SIG-M5 treated with dmso at 0.1 percent for 504 hours (cell line): ENCODE measurements around the gene SLC38A1.
"Not testable (repeated sequence)": the region's sequence is repeated elsewhere in the genome, so short reads cannot be mapped to it uniquely, and the experiment has no call there.

Experiments used
- DNase-seq: peaks from one replicate; lab custom pipeline; 2025; ENCODE audit not compliant: unreplicated experiment; lab: John Stamatoyannopoulos, UW

The SLC38A1 gene

DNA sequence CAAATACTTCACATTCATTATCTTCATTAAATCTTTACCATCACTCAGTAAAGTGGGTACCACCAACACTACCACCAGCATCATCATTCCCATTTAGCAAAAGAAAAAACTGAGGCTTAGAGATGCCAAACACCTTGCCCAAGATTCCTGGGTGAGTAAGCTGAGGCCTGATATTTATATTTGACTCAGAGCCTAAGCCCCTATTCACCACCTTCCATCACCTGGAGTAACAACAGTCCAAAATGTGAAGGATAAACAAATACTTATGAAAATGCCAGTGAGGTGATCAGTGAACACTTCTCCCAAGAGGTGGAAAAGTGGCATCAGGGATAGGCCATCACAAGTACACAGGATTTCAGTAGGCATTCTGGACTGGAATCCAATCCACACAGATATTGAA, 3.7 kb downstream of the SLC38A1 start:
- DNase-seq, result no peak

DNA sequence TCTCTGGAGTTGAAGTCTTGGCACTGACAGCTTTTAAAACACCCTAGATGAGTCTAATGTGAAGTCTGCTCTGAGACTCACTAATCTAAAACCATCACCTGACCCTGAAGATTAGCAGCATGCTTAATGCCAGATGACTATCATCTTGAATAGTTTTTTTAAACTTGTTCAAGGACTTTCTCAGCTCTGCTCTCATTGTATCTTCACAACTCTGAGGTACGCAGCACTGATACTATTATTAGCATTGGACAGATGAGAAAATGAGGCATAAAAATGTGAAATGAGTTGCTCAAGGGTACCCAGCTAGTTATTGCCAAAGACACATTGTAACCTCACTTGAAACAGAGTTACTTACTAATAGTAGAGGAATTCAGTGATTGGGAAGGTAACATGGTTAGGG, 4.8 kb downstream of the SLC38A1 start:
- DNase-seq, result no peak

GRCh38 chr12:46263140-46264016, 5.5 kb downstream of the SLC38A1 start:
- DNase-seq, result no peak

DNA sequence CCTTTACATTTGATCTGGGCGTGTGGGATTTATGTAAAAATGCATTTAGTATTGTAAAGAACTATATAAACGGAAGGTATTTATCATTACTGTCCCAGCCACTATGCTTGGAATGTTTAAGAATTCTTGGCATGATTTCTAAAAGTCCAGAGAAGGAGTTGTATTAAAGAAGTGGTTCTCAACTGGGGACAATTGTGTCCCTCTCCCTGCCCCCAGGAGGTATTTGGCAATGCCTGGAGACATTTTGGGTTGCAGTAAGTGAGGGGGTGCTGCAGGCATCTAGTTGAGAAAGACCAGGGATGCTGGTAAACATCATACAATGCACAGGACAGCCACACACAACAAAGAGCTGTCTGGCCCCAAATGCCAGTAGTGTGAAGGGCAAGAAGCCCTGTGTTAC, 7.2 kb downstream of the SLC38A1 start:
- DNase-seq, result no peak

DNA sequence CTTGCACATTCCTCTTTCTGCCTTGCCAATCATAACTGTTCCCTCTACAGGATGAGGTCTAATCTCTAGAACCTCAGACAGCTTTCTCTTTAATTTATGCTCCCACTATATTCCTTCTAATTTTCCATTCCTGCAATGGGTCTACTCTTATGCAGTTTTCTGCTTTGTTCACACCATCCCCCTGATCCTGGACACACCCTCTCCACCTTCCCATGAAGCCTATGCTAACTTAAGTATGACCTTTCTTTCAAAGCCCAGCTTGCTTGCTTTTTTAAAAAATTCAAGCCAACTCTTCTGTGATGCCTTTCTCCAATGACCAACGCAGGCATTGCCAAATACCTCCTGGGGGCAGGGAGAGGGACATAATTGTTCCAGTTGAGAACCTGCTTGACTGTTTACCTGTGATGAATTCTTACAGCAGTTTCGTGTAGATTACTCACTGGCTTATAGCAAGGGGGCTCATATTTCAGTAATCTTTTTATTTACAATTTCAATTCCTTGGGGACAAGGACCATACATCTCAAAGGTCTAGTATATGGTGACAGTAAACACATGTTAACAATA, 7.8 kb downstream of the SLC38A1 start:
- peak; percentile 19 for DNase-seq

DNA sequence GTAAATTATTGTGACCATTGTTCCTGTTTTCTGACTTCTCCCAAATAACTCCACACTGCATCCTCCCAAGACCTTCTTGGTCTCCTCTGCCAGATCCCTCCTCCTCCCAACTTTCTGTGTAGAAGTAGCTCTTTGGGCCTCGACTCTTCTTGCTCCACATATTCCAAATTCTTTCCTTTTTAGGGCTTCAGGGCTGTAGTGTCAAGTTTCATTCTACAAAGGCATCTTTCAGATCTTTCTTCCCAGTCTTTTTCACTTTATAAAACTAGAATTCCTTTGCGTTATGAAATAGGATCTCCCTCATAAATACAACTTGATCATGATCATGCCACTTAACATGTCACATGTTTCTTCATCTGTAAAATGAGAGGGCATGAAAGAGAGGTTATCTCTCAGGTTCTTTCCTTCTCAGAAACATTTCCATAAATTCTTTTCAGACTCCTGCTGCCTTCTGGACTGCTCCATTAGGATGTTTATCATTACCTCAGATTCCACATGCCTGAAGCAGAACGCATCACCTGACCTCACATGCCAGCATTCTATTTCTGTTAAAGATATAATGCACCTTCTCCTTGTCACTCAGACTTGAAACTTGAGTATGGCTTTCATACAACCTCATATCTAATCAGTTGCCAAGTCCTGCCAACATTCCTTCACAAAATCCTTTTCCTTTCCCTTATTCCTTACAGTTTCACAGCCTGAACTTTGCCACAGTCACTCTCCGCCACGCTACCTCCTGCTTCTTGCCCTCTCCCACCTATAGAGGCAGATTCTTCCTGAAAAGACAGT, 8.5 kb downstream of the SLC38A1 start:
- no peak for DNase-seq

- no peak for DNase-seq
Observed at GRCh38 chr12:46259713-46260112, 9.1 kb downstream of the SLC38A1 start.

DNA sequence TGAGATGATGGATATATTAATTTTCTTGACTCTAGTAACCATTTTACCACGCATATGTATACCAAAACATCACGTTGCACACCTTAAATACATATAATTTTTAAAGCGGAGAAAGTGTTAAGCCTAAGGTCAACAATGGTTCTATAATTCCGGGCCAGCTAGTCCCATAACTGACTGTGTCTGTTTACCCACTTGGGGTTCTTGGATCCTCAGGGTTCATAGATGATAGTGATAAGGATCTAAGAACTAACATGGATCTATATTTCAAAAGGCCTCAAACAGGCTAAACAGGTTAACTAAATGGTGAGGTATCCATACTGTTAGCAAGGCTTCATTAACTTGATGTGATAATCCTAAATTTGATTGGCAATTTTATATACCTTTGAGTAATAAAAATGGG, 9.8 kb downstream of the SLC38A1 start:
- DNase-seq, result peak; percentile 28

GRCh38 chr12:46258129-46258528, 10.7 kb downstream of the SLC38A1 start:
- no peak for DNase-seq

DNA sequence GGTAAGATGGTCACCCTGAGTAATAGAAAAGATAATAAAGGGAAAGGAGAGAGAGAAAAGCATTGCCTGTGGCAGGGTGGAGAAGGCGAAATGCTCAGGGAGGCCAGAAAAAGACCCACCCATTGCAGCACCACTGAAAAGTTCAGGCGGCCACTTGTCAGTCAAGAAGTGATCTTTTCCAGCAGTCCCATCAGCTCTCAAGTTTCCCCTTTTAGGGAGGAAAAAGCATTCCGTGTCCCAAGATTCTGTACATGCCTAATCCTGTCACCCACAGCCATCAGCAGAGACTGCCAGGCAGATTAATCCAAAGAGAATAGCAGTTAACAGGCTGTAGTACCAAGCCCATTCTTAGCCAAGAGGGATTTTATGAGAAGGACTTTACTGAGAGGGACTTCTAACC, 11.9 kb downstream of the SLC38A1 start:
- no peak for DNase-seq

- DNase-seq, result no peak
Observed at GRCh38 chr12:46253544-46254162, 15.2 kb downstream of the SLC38A1 start.

DNA sequence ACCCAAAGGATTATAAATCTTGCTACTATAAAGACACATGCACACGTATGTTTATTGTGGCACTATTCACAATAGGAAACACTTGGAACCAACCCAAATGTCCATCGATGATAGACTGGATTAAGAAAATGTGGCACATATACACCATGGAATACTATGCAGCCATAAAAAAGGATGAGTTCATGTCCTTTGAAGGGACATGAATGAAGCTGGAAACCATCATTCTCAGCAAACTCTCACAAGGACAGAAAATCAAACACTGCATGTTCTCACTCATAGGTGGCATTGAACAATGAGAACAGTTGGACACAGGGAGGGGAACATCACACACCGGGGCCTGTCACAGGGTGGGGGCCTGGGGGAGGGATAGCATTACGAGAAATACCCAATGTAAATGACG, 16.8 kb downstream of the SLC38A1 start:
- not testable (repeated sequence) for DNase-seq

- DNase-seq, result not testable (repeated sequence)
Observed at GRCh38 chr12:46249960-46250359, 18.9 kb downstream of the SLC38A1 start.

- no peak for DNase-seq
Observed at GRCh38 chr12:46246021-46246700, 22.7 kb downstream of the SLC38A1 start.

DNA sequence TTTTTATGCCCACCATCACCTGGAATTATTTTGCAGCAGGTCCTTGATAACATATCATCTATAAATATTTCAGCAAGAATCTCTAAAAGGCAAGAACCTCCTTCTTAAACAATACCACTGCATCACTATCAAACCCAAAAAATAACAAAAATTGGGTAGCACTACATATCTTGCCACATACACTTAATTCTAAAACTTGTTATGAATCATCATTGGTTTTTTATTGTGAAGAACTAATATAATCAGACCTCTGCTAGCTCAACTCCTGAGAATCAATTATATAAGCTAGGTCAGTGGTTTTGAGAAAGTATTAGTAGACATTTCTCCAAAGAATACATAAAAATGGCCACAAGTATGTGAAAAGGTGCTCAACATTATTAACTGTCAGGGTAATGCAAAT, 23.8 kb downstream of the SLC38A1 start:
- no peak for DNase-seq

DNA sequence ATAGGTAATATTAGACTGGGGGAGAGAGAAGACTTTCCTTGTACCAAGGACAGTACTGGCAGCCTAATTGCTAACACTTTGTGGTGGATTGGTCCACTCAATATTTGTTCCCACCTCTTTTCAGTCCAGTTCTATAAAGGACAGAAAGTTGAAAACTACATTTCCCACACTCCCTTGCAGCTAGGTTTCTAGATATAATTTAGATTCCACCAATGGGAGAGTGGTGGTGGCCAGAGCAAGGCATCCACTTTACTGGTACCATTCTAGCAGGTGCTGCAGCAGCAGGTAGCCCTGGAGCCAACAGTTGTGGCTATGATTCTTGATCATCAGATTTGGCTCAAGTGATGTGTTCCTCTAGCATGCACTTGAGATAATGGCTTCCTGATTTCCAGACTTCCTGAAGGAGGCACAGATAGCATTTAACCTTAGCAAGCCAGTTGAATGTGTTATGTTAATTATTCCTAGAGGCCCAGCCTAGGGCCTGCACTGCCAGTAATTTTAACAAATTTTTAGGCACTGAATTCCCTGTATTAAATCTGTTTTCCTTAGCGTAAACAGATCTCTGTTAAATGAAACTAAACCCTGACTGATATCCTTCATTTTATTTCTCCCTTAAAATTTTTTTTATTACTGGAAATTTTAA, 24.4 kb downstream of the SLC38A1 start:
- no peak for DNase-seq

DNA sequence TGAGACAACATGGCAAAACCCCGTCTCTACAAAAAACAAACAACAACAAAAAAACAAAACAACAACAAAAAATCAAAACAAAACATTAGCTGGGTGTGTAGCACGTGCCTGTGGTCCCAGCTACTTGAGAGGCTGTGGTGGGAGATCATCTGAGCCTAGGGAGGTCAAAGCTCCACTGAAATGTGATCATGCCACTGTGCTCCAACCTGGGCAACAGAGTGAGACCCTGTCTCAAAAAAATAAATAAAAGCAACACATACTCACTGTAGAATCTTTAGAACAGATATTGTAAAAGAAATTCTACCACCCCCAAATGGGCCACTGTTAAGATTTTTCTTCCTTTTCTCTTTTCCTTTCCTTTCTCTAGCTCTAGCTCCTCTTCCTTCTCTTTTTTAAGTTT, 26.3 kb downstream of the SLC38A1 start:
- no peak for DNase-seq

DNA sequence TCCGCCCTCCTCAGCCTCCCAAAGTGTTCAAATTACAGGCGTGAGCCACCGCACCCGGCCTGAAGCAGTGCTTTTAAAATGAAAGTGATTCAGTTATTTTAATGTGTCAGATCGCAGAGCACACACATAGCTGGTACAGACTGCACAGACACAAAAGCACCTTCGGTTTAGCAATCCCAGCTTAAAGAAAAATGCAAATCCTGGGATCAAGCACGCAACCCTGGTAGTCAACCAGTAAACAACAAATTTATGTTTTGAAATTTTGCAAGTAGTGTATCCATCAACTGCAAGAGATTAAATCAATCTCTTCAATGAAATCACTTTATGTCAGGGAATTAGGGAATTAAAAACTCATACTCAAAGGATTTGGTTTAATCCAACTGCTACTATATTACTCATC, 28.4 kb downstream of the SLC38A1 start:
- no peak for DNase-seq

- DNase-seq, result no peak
Observed at GRCh38 chr12:46238821-46239220, 30.0 kb downstream of the SLC38A1 start.

- no peak for DNase-seq
Observed at GRCh38 chr12:46237371-46238045, 31.3 kb downstream of the SLC38A1 start.
